Prostate gland (tissue), 2 donors: ENCODE results near the gene ADGRL2. TPM values are rescaled to one million over a fixed set of nuclear protein-coding genes. Genes with fewer than 3 reads are reported as not detected.

Experiments used
- DNase-seq: peaks from one replicate; pipeline ENCODE4 v3.0.0-alpha.2; 2019; ENCODE audit warnings: low spot score
- H3K27ac ChIP-seq, 2 donors: fragments of 200-600 bp; sonication (generic); 2 replicates each; pipeline ENCODE4 v1.5.1; 2017 to 2019
- H3K27me3 ChIP-seq: fragments of 200-600 bp; sonication (generic); replicated peaks from 2 replicates; pipeline ENCODE4 v1.5.1; 2019; ENCODE audit not compliant: insufficient read depth
- H3K36me3 ChIP-seq, 2 donors: fragments of 200-600 bp; sonication (generic); 1 replicate in 1 of 2; 2 replicates in 1 of 2; pipeline versions ENCODE4 v1.5.1 to v1.8.1; 2017 to 2019
- H3K4me1 ChIP-seq: fragments of 200-600 bp; sonication (generic); replicated peaks from 2 replicates; pipeline ENCODE4 v1.5.1; 2019
- H3K4me3 ChIP-seq, 2 donors: fragments of 200-600 bp; sonication (generic); 2 replicates each; pipeline ENCODE4 v1.5.1; 2017 to 2019
- H3K9me3 ChIP-seq: fragments of 200-600 bp; sonication (generic); 2 replicates; pipeline ENCODE4 v1.5.1; 2017
- POLR2A ChIP-seq: fragments of 450-650 bp; IDR thresholded peaks from one replicate; pipeline ENCODE4 v1.6.1; 2016; ENCODE audit warnings: antibody characterized with exemption, mild to moderate bottlenecking
- POLR2AphosphoS5 ChIP-seq: sonication (generic); formaldehyde crosslinking; IDR thresholded peaks from one replicate; pipeline ENCODE4 v1.6.1; 2017; ENCODE audit warnings: antibody characterized with exemption
- WGBS: methylation state at CpG from one replicate; pipeline ENCODE4 v1.1.5; 2018; 5-methylcytosine and 5-hydroxymethylcytosine counted together
- intact Hi-C: fragments of 100-400 bp; cut with DNase I; formaldehyde crosslinking; loops from one replicate; pipeline ENCODE4 v1.14.2; 2022
- total RNA-seq, 2 donors: library from RNA; depleted of rRNA; stranded (reverse); fragments of >200 nt; gene quantifications; one replicate each; pipeline ENCODE4 v1.1.0, GENCODE V29; 2016
- TF ChIP-seq, protein P1 (sequence below), 4 experiments: fragments of 200-600 bp in 2 of 4; fragments of 450-650 bp in 2 of 4; sonication (generic) in 2 of 4; IDR thresholded peaks; 1 replicate in 3 of 4; 2 replicates in 1 of 4; pipeline ENCODE4 v1.5.1; 2016 to 2019; ENCODE audit warnings: antibody characterized with exemption in 4 of 4, mild to moderate bottlenecking in 2 of 4, moderate library complexity in 2 of 4

ADGRL2 gene
- total RNA-seq, 2 donors from 2014 or later, result 34.0 to 54.0 TPM

DNA sequence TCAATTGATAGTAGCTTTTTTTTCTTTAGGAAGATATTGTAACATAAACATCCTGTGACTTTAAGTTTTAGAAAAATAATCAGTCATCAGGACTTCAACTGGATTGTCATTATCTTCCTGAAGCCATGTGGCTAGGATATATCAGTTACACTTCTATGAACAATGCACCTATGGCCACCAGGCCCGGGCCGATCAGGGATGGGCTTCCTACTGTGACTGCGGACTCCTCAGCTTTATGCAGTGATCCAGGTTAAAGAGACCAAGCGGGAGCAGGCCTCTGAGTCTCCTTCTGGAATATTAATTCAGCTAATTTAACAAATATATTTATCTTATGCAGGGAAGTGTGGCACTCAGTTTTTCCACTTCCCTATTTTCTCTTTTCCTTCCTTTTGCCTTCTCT is 200.6 kb downstream of the ADGRL2 start:
- H3K4me3 ChIP-seq, result no peak overlapping the region
- no peak for DNase-seq

DNA sequence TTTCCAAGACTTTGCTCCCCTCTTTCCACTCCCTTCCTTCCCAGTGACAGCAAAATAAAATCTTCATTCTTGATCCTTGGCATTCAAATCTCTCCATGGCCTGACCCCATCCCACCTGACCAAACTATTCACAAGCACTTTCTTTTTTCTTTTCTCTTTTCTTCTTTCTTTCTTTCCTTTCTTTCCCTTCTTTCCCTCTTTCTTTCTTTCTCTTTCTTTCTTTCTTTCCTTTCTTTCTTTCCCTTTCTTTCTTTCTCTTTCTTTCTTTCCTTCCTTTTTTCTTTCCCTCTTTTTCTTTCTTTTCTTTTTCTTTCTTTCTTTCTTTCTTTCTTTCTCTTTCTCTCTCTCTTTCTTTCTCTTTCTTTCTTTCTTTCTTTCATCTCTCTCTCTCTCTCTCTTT is 207.1 kb downstream of the ADGRL2 start:
- TF ChIP-seq POLR2A (no peak), POLR2AphosphoS5 (no peak)
- TF ChIP-seq, protein P1, sequence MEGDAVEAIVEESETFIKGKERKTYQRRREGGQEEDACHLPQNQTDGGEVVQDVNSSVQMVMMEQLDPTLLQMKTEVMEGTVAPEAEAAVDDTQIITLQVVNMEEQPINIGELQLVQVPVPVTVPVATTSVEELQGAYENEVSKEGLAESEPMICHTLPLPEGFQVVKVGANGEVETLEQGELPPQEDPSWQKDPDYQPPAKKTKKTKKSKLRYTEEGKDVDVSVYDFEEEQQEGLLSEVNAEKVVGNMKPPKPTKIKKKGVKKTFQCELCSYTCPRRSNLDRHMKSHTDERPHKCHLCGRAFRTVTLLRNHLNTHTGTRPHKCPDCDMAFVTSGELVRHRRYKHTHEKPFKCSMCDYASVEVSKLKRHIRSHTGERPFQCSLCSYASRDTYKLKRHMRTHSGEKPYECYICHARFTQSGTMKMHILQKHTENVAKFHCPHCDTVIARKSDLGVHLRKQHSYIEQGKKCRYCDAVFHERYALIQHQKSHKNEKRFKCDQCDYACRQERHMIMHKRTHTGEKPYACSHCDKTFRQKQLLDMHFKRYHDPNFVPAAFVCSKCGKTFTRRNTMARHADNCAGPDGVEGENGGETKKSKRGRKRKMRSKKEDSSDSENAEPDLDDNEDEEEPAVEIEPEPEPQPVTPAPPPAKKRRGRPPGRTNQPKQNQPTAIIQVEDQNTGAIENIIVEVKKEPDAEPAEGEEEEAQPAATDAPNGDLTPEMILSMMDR (IDR thresholded peaks at IDR 0.05), result no peak
- Histone ChIP-seq H3K27me3 (no peaks in the 10 kb centered on the region), H3K27ac (no peak overlapping the region), H3K4me1 (no peaks in the 10 kb centered on the region), H3K4me3 (no peak overlapping the region), H3K36me3 (no peaks in the 10 kb centered on the region), H3K9me3 (no peaks in the 10 kb centered on the region)
- no peak for DNase-seq
- intact Hi-C loops, result no loop called here

More for the DNA sequence above, 200.6 kb downstream of the ADGRL2 start:
- WGBS, result 75% methylated on average over 4 of the region's 4 CpGs
- Histone ChIP-seq H3K27ac (no peak overlapping the region), H3K27me3 (no peaks in the 10 kb centered on the region), H3K9me3 (no peaks in the 10 kb centered on the region), H3K36me3 (no peaks in the 10 kb centered on the region), H3K4me1 (no peaks in the 10 kb centered on the region)
- intact Hi-C loops, result no loop called here
- TF ChIP-seq, protein P1 (IDR thresholded peaks at IDR 0.05), result no peak
- TF ChIP-seq POLR2AphosphoS5 (no peak), POLR2A (no peak)

DNA sequence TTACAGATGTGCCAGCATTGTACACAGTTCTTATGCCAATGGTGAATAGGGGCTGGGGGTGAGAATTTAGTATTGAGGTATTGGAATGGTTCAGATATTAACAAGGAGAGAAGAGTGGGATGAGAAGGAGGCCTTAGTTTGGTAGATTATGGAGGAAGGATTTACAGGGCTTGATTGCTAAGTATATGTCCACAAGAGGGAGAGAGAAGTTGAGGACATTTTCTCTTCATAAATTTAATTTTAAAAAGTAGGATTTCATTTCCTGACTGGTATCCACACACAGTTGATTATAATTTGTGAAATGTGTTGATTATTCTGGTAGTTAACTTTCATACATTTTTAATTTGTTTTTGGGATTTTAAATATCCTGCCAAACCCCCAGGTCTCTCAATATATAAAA is 213.0 kb downstream of the ADGRL2 start:
- Histone ChIP-seq H3K27me3 (no peaks in the 10 kb centered on the region), H3K27ac (no peak overlapping the region), H3K4me3 (no peak overlapping the region), H3K9me3 (no peaks in the 10 kb centered on the region), H3K4me1 (no peaks in the 10 kb centered on the region), H3K36me3 (no peaks in the 10 kb centered on the region)
- no peak for TF ChIP-seq POLR2AphosphoS5
- DNase-seq, result no peak
- intact Hi-C loops, result no loop called here

DNA sequence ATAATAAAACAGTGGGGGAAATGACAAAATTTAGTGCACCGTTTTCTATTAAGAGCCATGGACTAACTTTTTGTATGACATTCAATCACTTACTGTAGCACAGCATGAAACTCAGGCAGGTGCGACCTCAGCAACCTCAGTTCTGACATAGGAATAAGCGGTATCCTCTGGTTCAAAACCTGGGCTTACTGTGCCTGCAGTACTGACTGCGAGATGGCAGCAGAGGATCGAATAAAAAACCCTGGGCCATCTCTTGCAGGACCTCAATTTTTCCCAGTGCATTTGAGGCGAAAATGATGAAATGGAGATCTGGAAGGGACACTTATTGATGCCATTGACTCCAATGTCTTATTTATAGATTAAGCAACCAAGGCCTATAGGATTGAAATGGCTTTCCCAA is 214.7 kb downstream of the ADGRL2 start:
- Histone ChIP-seq H3K9me3 (no peaks in the 10 kb centered on the region), H3K4me1 (no peaks in the 10 kb centered on the region), H3K27me3 (no peaks in the 10 kb centered on the region), H3K36me3 (no peaks in the 10 kb centered on the region), H3K4me3 (no peak overlapping the region), H3K27ac (no peak overlapping the region)
- intact Hi-C loops, result no loop called here
- no peak for TF ChIP-seq POLR2A
- no peak for TF ChIP-seq POLR2AphosphoS5
- TF ChIP-seq, protein P1 (IDR thresholded peaks at IDR 0.05), result no peak
- no peak for DNase-seq
- WGBS, result 99% methylated on average over 6 of the region's 6 CpGs

DNA sequence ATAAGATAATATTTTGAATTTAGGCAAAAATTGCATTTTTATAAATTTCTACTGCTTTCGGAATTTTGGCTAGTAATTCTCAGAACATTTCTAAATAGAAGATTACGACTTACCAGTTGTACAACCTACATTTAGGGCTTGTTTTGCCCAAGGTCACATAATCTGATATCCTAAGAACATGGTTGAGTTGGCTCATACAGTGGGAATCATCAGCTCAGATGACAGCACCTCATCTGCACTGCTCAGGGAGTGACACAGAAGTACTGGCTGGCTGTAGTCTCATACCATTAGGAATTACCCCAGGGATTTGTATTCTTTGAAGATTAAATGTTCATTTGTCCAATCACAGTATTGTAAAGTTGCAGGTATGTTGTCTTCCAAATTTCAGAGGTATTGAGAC is 217.6 kb downstream of the ADGRL2 start:
- intact Hi-C loops, result no loop called here
- no peak for DNase-seq

More for the DNA sequence above, 217.6 kb downstream of the ADGRL2 start:
- Histone ChIP-seq H3K27ac (no peak overlapping the region), H3K4me1 (no peaks in the 10 kb centered on the region), H3K27me3 (no peaks in the 10 kb centered on the region), H3K4me3 (no peak overlapping the region), H3K36me3 (no peaks in the 10 kb centered on the region), H3K9me3 (no peaks in the 10 kb centered on the region)
- WGBS, result 95% methylated on average over 2 of the region's 2 CpGs
- TF ChIP-seq POLR2A (no peak), POLR2AphosphoS5 (no peak)
- TF ChIP-seq, protein P1 (IDR thresholded peaks at IDR 0.05), result no peak
